ENCODE results near the gene FAHD2B.
"Not testable (repeated sequence)": the region's sequence is repeated elsewhere in the genome, so short reads cannot be mapped to it uniquely, and the experiment has no call there.

DNA sequence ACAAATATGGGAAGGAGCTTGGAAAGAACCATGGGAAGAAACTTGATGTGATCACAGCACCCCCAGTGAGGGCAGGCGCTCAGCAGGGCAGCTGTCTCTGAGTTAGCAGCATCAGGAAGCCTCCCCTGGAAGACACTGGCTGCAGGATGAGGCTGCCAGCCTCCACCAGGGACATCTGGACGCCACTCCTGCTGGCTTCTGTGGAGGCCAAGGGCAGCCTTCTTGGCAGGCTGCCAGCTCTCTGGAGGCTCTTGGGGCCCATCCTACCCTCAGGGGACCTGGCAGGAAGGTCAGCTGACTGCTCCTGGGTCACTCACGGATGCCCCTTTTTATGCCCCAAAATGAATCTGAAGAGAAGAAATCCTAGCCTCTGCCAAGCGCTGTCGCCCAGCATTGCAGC is 26.0 kb downstream of the FAHD2B start:
- TF ChIP-seq, protein P1, sequence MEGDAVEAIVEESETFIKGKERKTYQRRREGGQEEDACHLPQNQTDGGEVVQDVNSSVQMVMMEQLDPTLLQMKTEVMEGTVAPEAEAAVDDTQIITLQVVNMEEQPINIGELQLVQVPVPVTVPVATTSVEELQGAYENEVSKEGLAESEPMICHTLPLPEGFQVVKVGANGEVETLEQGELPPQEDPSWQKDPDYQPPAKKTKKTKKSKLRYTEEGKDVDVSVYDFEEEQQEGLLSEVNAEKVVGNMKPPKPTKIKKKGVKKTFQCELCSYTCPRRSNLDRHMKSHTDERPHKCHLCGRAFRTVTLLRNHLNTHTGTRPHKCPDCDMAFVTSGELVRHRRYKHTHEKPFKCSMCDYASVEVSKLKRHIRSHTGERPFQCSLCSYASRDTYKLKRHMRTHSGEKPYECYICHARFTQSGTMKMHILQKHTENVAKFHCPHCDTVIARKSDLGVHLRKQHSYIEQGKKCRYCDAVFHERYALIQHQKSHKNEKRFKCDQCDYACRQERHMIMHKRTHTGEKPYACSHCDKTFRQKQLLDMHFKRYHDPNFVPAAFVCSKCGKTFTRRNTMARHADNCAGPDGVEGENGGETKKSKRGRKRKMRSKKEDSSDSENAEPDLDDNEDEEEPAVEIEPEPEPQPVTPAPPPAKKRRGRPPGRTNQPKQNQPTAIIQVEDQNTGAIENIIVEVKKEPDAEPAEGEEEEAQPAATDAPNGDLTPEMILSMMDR (IDR thresholded peaks at IDR 0.05) = not testable (repeated sequence)
- not testable (repeated sequence) for TF ChIP-seq EZH2, EZH2phosphoT487 (IDR thresholded peaks at IDR 0.05)
